DMS 273 (cell line): ENCODE measurements around the gene ZNF774.
"Not testable (repeated sequence)": the region's sequence is repeated elsewhere in the genome, so short reads cannot be mapped to it uniquely, and the experiment has no call there.

Experiments used
- DNase-seq: peaks from one replicate; lab custom pipeline; 2025; ENCODE audit not compliant: unreplicated experiment; lab: John Stamatoyannopoulos, UW

ZNF774 gene

GRCh38 chr15:90388462-90389380 is 36.6 kb downstream of the ZNF774 start:
- DNase-seq, result peak; percentile 60

GRCh38 chr15:90389513-90389912 is 37.4 kb downstream of the ZNF774 start:
- DNase-seq, result no peak

GRCh38 chr15:90393040-90393439 is 41.0 kb downstream of the ZNF774 start:
- DNase-seq, result no peak

GRCh38 chr15:90394074-90394473 is 42.0 kb downstream of the ZNF774 start:
- no peak for DNase-seq

- DNase-seq, result no peak
These were observed 42.8 kb downstream of the ZNF774 start for GRCh38 chr15:90394748-90395442.

GRCh38 chr15:90396321-90396720 is 44.2 kb downstream of the ZNF774 start:
- DNase-seq, result no peak

GRCh38 chr15:90400005-90400758 is 48.1 kb downstream of the ZNF774 start:
- no peak for DNase-seq

- DNase-seq, result peak; percentile 85
These were observed 48.8 kb downstream of the ZNF774 start for GRCh38 chr15:90400759-90401314.

GRCh38 chr15:90401495-90401894 is 49.4 kb downstream of the ZNF774 start:
- DNase-seq, result peak; percentile 8

- peak; percentile 85 for DNase-seq
These were observed 50.1 kb downstream of the ZNF774 start for GRCh38 chr15:90402223-90402622.

- no peak for DNase-seq
These were observed 50.7 kb downstream of the ZNF774 start for GRCh38 chr15:90402767-90403166.

- no peak for DNase-seq
These were observed 53.0 kb downstream of the ZNF774 start for GRCh38 chr15:90405055-90405607.

- DNase-seq, result no peak
These were observed 55.3 kb downstream of the ZNF774 start for GRCh38 chr15:90407336-90407735.

- DNase-seq, result no peak
These were observed 55.8 kb downstream of the ZNF774 start for GRCh38 chr15:90407871-90408317.

- DNase-seq, result no peak
These were observed 56.6 kb downstream of the ZNF774 start for GRCh38 chr15:90408657-90409056.

GRCh38 chr15:90409587-90409986 is 57.5 kb downstream of the ZNF774 start:
- not testable (repeated sequence) for DNase-seq

- DNase-seq, result not testable (repeated sequence)
These were observed 58.2 kb downstream of the ZNF774 start for GRCh38 chr15:90410316-90410715.

- no peak for DNase-seq
These were observed 59.1 kb downstream of the ZNF774 start for GRCh38 chr15:90411176-90411575.
